GM23338 (cell line): Measurements from ENCODE around the gene TMEM117. TPM values are rescaled to one million over a fixed set of nuclear protein-coding genes. Genes with fewer than 3 reads are reported as not detected.

Experiments
- ATAC-seq: fragments of 200-7000 bp; cut with Tn5 transposase; 3 replicates; pipeline ENCODE4 v1.9.1; 2020
- DNase-seq: peaks from one replicate; pipeline ENCODE4 v3.0.0-alpha.2; 2015; ENCODE audit warnings: low spot score
- H2AFZ ChIP-seq: fragments of 200-600 bp; sonication (generic); 2 replicates; pipeline ENCODE4 v1.8.0; 2016; ENCODE audit warnings: antibody characterized with exemption, mild to moderate bottlenecking, moderate library complexity
- H3F3A ChIP-seq: fragments of 200-600 bp; sonication (generic); replicated peaks from 2 replicates; pipeline ENCODE4 v1.8.0; 2017; ENCODE audit warnings: antibody characterized with exemption, mixed run types, low read depth
- H3K27ac ChIP-seq: fragments of 200-600 bp; sonication (generic); 2 replicates; pipeline ENCODE4 v1.6.1; 2016; ENCODE audit warnings: low read depth
- H3K27me3 ChIP-seq: fragments of 200-600 bp; sonication (generic); 2 replicates; pipeline ENCODE4 v1.8.0; 2016; ENCODE audit warnings: mild to moderate bottlenecking, mixed run types, moderate library complexity; ENCODE audit not compliant: insufficient read depth
- H3K36me3 ChIP-seq: fragments of 200-600 bp; sonication (generic); 2 replicates; pipeline ENCODE4 v1.8.0; 2016; ENCODE audit warnings: mild to moderate bottlenecking; ENCODE audit not compliant: insufficient read depth
- H3K4me1 ChIP-seq: fragments of 200-600 bp; sonication (generic); 2 replicates; pipeline ENCODE4 v1.8.0; 2016; ENCODE audit warnings: mild to moderate bottlenecking, moderate library complexity; ENCODE audit not compliant: insufficient read depth
- H3K4me2 ChIP-seq: fragments of 200-600 bp; sonication (generic); 2 replicates; pipeline ENCODE4 v1.7.1; 2017; ENCODE audit warnings: mixed run types
- H3K4me3 ChIP-seq: fragments of 200-600 bp; sonication (generic); 2 replicates; pipeline ENCODE4 v1.6.1; 2016; ENCODE audit warnings: mixed run types
- H3K79me2 ChIP-seq: fragments of 200-600 bp; sonication (generic); replicated peaks from 2 replicates; pipeline ENCODE4 v1.8.0; 2017; ENCODE audit warnings: mild to moderate bottlenecking; ENCODE audit not compliant: insufficient read depth
- H3K9me2 ChIP-seq: fragments of 200-600 bp; sonication (generic); 2 replicates; pipeline ENCODE4 v1.8.0; 2017; ENCODE audit not compliant: insufficient read depth
- H4K20me1 ChIP-seq: fragments of 200-600 bp; sonication (generic); replicated peaks from 2 replicates; pipeline ENCODE4 v1.8.0; 2017; ENCODE audit warnings: mild to moderate bottlenecking; ENCODE audit not compliant: insufficient read depth
- H3K27ac Mint-ChIP-seq: 2 replicates; pipeline ENCODE4 v1.8.0; 2020; ENCODE audit warnings: inconsistent platforms, mild to moderate bottlenecking, moderate library complexity, mixed read lengths
- H3K27me3 Mint-ChIP-seq: 3 replicates; pipeline ENCODE4 v1.8.0; 2022; ENCODE audit warnings: low read depth, mild to moderate bottlenecking, moderate library complexity, mixed read lengths, inconsistent platforms; ENCODE audit not compliant: insufficient read depth, poor library complexity
- H3K36me3 Mint-ChIP-seq: 3 replicates; pipeline ENCODE4 v1.8.0; 2021; ENCODE audit warnings: low read depth, mild to moderate bottlenecking, inconsistent platforms, moderate library complexity, mixed read lengths
- H3K4me1 Mint-ChIP-seq: 3 replicates; pipeline ENCODE4 v1.8.0; 2020; ENCODE audit warnings: mild to moderate bottlenecking, inconsistent platforms, mixed read lengths
- H3K4me3 Mint-ChIP-seq: 3 replicates; pipeline ENCODE4 v1.8.0; 2021; ENCODE audit warnings: moderate library complexity, mild to moderate bottlenecking, inconsistent platforms, mixed read lengths
- H3K9me3 Mint-ChIP-seq: 3 replicates; pipeline ENCODE4 v1.8.0; 2020; ENCODE audit warnings: moderate library complexity, mild to moderate bottlenecking, inconsistent platforms, mixed read lengths
- ETS1 ChIP-seq: IDR thresholded peaks from 2 replicates; pipeline ENCODE4 v1.6.1; 2016; ENCODE audit warnings: antibody characterized with exemption
- EZH2 ChIP-seq: fragments of 200-600 bp; sonication (generic); IDR thresholded peaks from one replicate; pipeline ENCODE4 v1.8.0; 2017; ENCODE audit warnings: antibody characterized with exemption, mild to moderate bottlenecking, low read depth; ENCODE audit not compliant: unreplicated experiment
- EZH2phosphoT487 ChIP-seq: fragments of 200-600 bp; sonication (generic); IDR thresholded peaks from one replicate; pipeline ENCODE4 v1.8.1; 2018; ENCODE audit warnings: antibody characterized with exemption; ENCODE audit not compliant: unreplicated experiment
- JUNB ChIP-seq: IDR thresholded peaks from one replicate; pipeline ENCODE4 v1.6.1; 2016; ENCODE audit warnings: antibody characterized with exemption; ENCODE audit not compliant: unreplicated experiment
- NANOG ChIP-seq: IDR thresholded peaks from 2 replicates; pipeline ENCODE4 v1.6.1; 2016; ENCODE audit warnings: antibody characterized with exemption, borderline replicate concordance
- POLR2AphosphoS5 ChIP-seq: IDR thresholded peaks from 2 replicates; pipeline ENCODE4 v1.6.1; 2016; ENCODE audit warnings: antibody characterized with exemption, low read depth
- REST ChIP-seq: IDR thresholded peaks from one replicate; pipeline ENCODE4 v1.6.1; 2018; ENCODE audit warnings: antibody characterized with exemption; ENCODE audit not compliant: unreplicated experiment
- STAT1 ChIP-seq: IDR thresholded peaks from one replicate; pipeline ENCODE4 v1.6.1; 2016; ENCODE audit warnings: antibody characterized with exemption; ENCODE audit not compliant: unreplicated experiment
- ZNF331 ChIP-seq: fragments of 250-450 bp; sonication (Bioruptor Pico); IDR thresholded peaks from 2 replicates; pipeline ENCODE4 v1.5.0; 2020; ENCODE audit warnings: low read depth, mild to moderate bottlenecking, moderate library complexity
- ZNF462 ChIP-seq: fragments of 250-450 bp; sonication (Bioruptor Pico); IDR thresholded peaks from 2 replicates; pipeline ENCODE4 v1.5.0; 2020; ENCODE audit warnings: mild to moderate bottlenecking, moderate library complexity
- polyA plus RNA-seq: library from polyadenylated mRNA; unstranded; fragments of >200 nt; fragmentation: Nextera tagmentation; extraction: Ambion mirVana; gene quantifications from 2 replicates; pipeline ENCODE4 v1.2.1, GENCODE V29; 2016
- total RNA-seq: library from RNA; depleted of rRNA; stranded (reverse); fragments of >200 nt; shearing (Covaris generic); gene quantifications from 2 replicates; pipeline ENCODE4 v1.2.3, GENCODE V29; 2014

TMEM117 gene
- total and polyA plus RNA-seq, 2 experiments from 2014 or later = 0.94 to 1.6 TPM

- Histone ChIP-seq H3K27ac (no peak overlapping the region), H3K36me3 (no peaks in the 10 kb centered on the region), H4K20me1 (no peaks in the 10 kb centered on the region), H3K4me3 (no peak overlapping the region), H3K27me3 (no peaks in the 10 kb centered on the region), H3K9me2 (no peaks in the 10 kb centered on the region), H3F3A (no peaks in the 10 kb centered on the region), H3K4me1 (no peaks in the 10 kb centered on the region), H2AFZ (no peak overlapping the region), H3K4me2 (no peak overlapping the region), H3K79me2 (no peaks in the 10 kb centered on the region)
- no peak overlapping the region for H3K4me3 Mint-ChIP-seq
- peaks cover 3% of the 10 kb centered on the region for H3K27me3 Mint-ChIP-seq
- no peak for TF ChIP-seq REST
- no peak for TF ChIP-seq ETS1
- no peak for TF ChIP-seq ZNF462 (CRISPR knock-in tag)
- no peak for TF ChIP-seq ZNF331 (CRISPR knock-in tag)
- no peak for TF ChIP-seq STAT1
- TF ChIP-seq POLR2AphosphoS5 = no peak
- TF ChIP-seq EZH2 = no peak
- TF ChIP-seq JUNB = no peak
- TF ChIP-seq NANOG = no peak
- TF ChIP-seq EZH2phosphoT487 = no peak
- peaks cover 10% of the 10 kb centered on the region for H3K4me1 Mint-ChIP-seq
- DNase-seq (no peak), ATAC-seq (no peak)
- no peaks in the 10 kb centered on the region; the same call in 2 of the 3 replicates for H3K9me3 Mint-ChIP-seq
- no peak overlapping the region for H3K27ac Mint-ChIP-seq
- H3K36me3 Mint-ChIP-seq = no peaks in the 10 kb centered on the region
These were observed 185.6 kb downstream of the TMEM117 start for GRCh38 chr12:44021471-44021971.
